Hematopoietic multipotent progenitor cell treated with erythropoietin and hydrocortisone succinate and interleukin-3 and kit ligand, for 4 days (in vitro differentiated cells): ENCODE measurements around the gene SSBP3.
A peak's percentile ranks its signal among the peaks of the same experiment; 100 is the strongest.

Experiments used
- DNase-seq: peaks from one replicate; pipeline ENCODE4 v3.0.0-alpha.2; 2015

Gene SSBP3

GRCh38 chr1:54302951-54303843 is 103.0 kb downstream of the SSBP3 start:
- DNase-seq: peak; percentile 71

DNA sequence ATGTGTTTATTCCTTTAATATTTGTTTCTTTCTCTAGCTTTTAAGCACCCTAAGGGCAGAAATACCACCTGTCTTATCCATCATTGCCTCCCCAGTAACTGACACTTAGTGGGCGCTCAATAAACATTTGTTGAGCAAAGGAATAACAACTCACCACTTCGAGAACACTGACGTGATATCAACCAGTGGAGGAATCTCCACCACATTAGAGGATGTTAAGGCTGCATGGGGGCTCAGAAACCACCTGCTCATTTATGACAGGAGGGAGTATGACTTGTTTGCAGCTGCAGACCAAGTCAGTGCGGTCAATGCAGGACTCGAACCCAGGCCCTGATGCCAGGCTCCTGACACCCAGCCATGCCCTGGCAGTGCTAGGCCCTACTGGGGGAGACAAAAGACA is 103.6 kb downstream of the SSBP3 start:
- no peak for DNase-seq

DNA sequence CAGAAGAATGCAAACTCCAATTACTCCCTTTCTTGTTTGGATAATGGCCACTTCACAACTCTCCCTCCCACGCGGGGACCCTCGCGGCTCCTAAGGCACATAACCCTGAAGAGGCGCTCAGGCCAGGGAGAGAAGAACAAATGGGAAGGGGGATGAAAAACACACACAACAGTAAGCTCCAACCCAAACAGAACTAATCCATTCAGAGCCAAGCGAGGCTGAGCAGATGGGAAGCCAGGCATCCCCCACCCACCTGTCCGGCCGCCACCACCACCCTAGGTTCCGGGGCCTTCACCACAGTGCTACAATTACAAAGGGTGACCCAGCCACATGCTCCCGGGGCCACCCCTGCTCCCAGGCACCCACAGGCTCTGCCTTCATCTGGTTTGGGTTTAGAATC is 104.7 kb downstream of the SSBP3 start:
- DNase-seq: no peak

DNA sequence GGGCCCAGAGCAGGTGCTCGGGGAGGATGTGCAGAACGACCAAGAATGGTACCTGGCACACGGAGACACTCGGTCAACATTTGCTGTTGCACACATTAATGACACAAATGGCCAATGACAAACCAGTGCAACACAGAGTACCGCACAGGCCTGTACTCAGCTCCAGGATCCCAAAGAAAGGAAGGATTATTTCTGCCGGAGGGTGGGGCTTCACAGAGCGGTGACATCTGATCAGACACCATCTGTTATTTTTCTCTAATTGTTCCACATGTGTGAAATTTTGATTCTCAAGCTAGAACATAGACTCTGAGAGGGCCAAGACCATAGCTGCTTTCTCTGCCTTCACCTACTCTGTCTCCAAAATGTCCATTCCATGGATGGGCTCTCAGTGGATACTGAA is 105.8 kb downstream of the SSBP3 start:
- DNase-seq: no peak

DNA sequence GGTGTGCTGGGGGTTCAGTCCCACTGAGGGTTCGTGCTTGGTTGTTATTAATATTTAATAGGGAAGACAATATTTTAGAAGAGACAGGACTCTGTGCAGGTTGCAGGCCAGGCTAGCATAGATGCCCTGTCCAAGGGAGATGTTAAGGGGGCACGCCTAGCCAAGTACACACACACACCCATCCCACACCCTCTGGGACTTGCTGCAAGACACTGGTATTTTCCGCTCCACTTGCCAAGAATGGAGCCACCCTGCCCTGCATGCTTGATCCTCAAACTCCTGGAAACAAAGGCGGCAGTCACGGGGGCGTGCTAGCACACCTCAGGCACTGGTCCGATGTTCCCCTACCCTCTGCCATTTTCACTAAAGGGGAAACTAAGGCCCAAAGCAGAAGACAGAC is 107.2 kb downstream of the SSBP3 start:
- DNase-seq: no peak

GRCh38 chr1:54298284-54299033 is 107.7 kb downstream of the SSBP3 start:
- peak; percentile 55 for DNase-seq

DNA sequence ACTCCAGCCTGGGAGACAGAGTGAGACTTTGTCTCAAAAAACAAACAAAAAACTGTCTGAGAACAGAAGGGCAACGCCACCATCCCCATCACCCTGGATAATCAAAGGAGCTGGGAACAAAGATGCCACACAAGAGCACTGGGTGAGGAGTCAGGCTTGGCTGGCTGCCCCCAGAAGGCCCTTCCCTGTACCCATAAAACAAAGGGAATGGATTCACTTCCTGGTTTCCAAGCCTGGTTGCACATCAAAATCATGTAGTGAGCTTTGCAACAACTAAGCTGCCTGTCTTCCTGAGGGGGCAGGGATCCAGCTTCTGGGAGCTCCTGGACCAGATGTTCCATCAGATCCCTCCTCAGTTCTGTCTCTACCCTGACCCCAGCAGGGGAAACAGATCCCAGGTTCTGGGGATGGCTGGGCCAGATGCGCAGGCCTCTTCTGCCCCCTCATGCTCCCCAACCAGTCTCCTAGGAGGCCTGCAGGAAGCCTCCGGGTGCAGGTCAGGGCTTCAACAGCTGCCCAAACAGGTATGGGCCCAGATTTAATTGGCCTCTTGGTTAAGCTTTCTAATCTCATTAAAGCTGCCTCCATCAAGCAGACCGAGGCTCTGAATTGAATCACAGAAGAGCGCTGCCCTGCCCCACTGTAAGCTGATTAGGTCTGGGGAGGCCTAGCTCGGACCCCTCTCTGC is 108.5 kb downstream of the SSBP3 start:
- DNase-seq: no peak

GRCh38 chr1:54296666-54297065 is 109.5 kb downstream of the SSBP3 start:
- DNase-seq: no peak

DNA sequence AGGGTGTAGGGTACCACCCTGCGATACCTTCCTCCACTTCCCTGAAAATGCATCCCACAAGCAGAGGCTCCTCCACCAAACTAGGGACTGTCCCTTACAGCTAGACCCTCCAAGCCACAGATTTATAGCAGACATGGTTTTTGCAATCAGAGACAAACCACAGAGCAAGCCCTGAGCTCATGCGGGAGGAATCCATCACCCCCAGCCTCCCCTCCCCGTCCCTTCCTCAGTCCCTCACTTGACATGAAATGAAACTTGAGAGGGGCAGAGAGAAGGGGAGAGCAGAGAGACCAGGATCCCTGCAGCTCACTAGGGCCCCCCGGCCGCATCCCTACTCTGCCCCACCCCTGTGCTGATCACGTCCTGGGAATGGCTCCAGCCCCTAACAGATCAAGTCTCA is 111.3 kb downstream of the SSBP3 start:
- no peak for DNase-seq

DNA sequence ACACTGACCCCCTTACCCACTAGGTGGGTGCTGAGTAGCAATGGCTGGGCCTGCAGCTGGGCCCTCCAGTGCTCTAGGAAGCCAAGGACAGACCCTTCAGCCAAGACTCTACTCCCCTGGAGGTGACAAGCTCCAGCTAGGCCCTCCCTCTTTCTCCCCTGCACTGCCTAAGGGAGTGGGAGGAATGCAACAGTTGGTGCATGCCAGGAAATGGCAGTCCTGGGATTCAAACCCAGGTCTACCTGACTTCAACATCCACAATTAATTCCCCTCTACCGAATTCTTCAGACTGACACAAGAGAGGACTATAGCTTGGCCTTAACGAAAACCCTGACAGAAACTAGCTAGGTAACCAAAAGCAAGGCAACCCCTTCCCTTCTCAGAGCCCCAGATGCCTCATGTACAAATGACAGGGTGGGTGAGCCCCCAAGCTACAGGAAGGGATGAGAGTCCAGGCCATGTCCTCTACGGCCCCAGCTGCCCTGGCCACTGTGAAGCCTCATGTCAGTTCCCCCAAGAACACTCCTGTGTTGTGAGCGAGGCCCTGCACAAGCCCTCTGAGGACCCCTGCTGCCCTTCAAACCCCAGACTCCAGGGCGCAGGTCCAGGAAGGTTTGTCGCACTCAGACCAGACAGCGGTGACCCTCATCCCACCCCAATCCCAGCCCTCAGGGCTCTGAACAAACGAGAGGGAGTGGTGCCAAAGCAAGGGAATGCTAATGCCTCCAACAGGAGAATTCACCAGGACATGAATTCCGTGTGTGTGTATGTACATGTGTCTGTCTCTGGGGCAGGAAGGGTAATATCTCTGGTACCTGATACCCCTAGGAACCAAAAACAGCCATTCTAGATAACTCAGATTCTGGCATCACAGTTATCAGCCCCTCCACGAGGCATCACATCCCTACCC is 113.9 kb downstream of the SSBP3 start:
- no peak for DNase-seq

- DNase-seq: no peak
These were observed 114.8 kb downstream of the SSBP3 start for GRCh38 chr1:54291276-54292001.

- peak; percentile 63 for DNase-seq
These were observed 115.5 kb downstream of the SSBP3 start for GRCh38 chr1:54290506-54291184.

GRCh38 chr1:54289712-54290233 is 116.4 kb downstream of the SSBP3 start:
- DNase-seq: no peak

GRCh38 chr1:54287801-54288211 is 118.4 kb downstream of the SSBP3 start:
- DNase-seq: no peak

- DNase-seq: peak; percentile 85
These were observed 119.0 kb downstream of the SSBP3 start for GRCh38 chr1:54287176-54287650.

- peak; percentile 53 for DNase-seq
These were observed 120.3 kb downstream of the SSBP3 start for GRCh38 chr1:54285815-54286345.

GRCh38 chr1:54284781-54285529 is 121.2 kb downstream of the SSBP3 start:
- peak; percentile 39 for DNase-seq

DNA sequence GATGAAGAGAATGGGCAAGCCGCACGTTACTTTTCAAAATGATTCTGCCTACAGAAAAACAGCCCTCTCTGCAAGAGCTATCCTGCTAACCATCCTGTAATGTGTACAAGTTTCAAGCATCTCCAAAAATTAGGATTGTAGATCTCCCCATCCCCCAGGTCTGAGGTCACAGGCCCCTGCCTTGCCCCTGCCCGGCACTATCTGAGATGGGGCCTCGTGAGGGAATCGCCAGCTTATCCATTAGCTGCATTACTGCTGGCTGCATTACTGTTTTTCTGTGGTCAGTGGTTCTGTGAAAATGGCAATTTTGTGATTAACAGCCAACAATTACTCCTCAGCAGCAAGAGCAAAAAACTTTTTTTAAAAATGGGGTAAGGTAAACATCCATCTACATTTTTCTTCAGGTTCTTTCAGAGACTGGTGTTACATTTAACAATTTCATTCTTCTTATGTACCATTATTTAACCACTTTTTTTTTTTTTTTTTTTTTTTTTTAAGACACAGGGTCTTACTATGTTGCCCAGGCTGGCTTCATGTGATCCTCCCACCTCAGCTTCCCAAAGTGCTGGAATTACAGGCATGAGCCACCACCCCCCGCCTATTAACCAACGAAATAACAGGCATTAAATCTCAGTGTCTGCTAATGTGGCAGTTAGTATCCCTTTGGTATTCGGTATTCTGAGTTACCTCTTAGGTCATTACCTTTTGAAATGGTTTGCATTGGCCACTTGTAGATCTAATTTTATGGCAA is 122.4 kb downstream of the SSBP3 start:
- peak; percentile 63 for DNase-seq
